Vagina (tissue), 2 donors: ENCODE results near the gene GFI1.

Source experiments
- POLR2A ChIP-seq, 2 donors: fragments of 450-650 bp; IDR thresholded peaks; one replicate each; pipeline ENCODE4 v1.6.1; 2017; ENCODE audit warnings: antibody characterized with exemption in 2 of 2, mild to moderate bottlenecking in 2 of 2, moderate library complexity in 2 of 2
- POLR2AphosphoS5 ChIP-seq, 2 donors: sonication (generic); formaldehyde crosslinking; IDR thresholded peaks; one replicate each; pipeline ENCODE4 v1.9.0; 2017; ENCODE audit warnings: antibody characterized with exemption in 2 of 2, mild to moderate bottlenecking in 2 of 2, low read depth in 1 of 2; ENCODE audit not compliant: insufficient read depth in 1 of 2
- TF ChIP-seq, protein P1 (sequence below), 3 experiments: fragments of 450-650 bp in 2 of 3; fragments of 200-600 bp in 1 of 3; sonication (generic) in 1 of 3; IDR thresholded peaks; one replicate each; pipeline ENCODE4 v1.5.1; 2017 to 2019; ENCODE audit warnings: antibody characterized with exemption in 3 of 3, mild to moderate bottlenecking in 2 of 3, moderate library complexity in 2 of 3

DNA sequence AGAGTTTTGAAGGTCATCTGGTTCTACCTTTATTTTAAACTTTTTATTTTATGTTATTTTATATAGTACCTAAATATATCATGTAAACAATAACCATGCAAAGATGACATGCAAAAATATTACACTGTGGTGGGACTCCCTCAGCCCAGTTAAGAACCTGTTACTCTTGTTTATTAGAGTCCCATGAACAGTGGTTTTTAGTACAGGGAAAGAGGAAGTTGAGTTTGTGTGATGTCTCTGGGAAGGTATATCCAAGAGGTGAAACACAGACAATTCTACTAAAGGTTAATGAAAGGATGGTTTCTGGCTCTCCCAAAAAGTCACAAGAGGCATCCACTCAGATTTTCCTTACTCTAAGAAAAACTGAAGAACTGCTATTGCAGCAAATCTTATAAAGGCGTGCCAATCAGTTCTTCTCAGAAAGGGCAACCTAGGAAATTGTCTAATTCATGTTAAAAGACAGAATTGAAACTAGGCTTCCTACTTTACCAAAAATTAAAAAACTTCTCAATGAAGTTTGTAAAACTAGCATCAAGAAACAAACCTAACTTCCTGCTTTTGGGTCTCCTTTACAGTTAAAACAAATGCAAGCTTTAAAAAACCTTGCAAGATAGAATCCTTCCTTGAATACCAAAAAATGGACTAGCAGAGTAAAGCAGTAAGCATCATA, 19.9 kb downstream of the GFI1 start:
- TF ChIP-seq POLR2A (IDR thresholded peaks at IDR 0.05): no peak
- TF ChIP-seq, protein P1, sequence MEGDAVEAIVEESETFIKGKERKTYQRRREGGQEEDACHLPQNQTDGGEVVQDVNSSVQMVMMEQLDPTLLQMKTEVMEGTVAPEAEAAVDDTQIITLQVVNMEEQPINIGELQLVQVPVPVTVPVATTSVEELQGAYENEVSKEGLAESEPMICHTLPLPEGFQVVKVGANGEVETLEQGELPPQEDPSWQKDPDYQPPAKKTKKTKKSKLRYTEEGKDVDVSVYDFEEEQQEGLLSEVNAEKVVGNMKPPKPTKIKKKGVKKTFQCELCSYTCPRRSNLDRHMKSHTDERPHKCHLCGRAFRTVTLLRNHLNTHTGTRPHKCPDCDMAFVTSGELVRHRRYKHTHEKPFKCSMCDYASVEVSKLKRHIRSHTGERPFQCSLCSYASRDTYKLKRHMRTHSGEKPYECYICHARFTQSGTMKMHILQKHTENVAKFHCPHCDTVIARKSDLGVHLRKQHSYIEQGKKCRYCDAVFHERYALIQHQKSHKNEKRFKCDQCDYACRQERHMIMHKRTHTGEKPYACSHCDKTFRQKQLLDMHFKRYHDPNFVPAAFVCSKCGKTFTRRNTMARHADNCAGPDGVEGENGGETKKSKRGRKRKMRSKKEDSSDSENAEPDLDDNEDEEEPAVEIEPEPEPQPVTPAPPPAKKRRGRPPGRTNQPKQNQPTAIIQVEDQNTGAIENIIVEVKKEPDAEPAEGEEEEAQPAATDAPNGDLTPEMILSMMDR (IDR thresholded peaks at IDR 0.05): no peak
- no peak for TF ChIP-seq POLR2AphosphoS5 (IDR thresholded peaks at IDR 0.05; ENCODE audit: insufficient read depth in 1 of 2, low read depth in 1 of 2)
